COLO668 (cell line): Measurements from ENCODE around the gene MVB12B.

ENCODE experiments used
- DNase-seq: peaks from one replicate; lab custom pipeline; 2025; ENCODE audit not compliant: unreplicated experiment; lab: John Stamatoyannopoulos, UW

Gene MVB12B

DNA sequence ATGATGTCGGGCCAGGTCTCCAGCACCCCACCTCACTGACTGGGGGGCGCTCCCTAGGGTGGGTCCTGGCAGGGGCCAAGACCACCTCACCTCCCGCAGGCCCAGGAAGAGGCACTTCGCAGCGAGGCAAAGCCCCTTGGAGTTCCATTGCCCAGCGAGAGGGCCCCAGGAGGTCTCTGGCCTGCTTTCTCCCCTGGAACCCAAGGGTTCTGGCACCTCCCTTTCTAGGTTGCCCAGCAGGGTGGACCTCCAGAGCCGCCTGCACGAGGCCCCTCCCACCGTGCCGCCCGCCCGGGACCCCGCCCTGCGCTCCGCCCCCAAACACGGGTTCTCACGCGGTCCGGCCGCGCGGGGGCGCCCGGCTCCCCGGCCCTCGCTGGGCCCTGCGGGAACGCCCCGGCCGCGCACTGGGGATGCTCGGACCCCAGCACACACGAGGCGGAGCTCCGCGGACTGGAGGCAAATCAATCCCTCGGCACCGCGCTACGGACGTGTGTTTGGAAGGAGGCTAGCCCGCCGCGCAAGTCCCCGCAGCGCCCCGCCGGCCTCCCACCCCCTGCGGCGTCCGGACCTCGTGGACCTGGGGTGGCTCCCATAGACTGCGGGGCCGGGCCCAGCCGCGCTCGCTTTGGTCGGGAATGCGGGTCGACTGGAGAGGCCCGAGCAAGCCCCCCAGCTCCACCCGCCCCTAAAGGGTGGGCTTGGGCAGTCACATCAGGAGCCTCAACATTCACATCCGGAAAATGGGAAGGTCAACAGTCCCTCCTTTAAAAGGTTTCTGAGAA lies 187.6 kb downstream of the MVB12B start:
- peak; percentile 58 for DNase-seq

DNA sequence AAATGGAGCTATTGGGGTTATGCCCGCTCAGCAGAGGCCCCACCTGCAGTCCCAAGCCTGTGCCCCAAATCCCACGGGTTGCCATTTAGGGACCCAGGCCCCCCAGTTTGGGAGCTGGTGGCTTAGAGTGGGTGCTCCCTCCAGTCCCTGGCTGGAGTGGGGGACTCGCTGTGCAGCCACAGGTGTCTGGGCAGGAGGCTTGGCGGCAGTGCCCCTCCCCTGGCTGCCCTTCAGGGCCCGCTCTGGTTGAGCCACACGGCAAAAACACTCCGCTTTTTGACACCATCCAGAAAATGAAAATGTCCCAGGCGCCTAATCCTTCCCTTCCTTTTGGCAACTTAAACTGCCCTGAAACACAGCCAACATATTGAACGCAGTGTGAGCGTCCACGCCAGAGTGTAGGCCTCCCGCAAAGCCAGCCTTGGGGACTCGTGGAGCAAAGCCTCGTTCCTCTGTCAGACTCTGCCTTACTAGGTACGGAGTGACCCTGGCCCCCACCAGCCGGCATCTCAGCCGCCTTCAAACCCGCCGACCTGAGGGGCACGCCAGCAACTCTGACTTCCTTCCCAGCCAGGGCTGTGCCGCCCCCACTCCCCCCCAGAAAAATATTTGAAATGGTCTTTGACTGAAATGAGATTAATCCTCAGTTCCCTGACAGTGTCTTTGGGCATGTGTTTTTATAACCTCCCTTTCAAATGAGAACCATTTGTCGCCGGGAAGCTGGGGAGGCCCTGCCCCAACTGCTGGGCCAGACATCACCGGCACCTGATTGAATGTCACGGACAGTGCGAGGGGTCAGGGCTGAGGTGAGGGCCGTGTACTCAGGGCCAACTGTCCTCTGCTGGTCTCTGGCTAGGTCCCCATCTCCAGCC lies 188.6 kb downstream of the MVB12B start:
- no peak for DNase-seq

DNA sequence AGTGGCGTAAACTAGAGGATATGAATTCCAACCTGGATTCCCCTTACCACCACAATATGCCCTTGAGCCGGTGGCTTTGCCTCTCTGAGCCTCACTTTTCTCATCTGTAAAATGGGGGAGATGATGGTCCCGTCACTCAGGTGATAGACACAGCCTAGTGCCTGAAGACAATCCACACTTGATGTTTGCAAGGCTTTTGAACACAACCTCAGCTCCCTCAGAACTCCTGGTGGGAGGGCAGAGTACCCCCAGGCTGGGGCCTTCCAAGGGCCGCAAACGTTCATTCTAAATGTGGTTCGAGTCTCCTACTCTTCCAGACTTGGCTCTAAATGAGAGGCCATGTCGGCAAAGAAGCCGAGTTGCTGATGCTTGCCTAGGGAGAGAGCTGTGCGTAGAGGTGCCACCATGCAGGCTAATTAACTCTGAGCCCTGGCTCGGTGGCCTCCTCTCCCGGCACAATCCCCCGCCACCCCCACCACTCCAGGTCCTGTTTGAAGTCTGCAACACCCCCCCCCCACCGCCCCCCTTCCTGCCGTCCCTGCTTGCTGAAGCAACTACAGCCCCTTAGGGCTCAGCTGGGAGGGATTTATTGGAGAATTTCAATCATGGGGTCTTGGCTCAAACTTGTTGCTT lies 189.4 kb downstream of the MVB12B start:
- no peak for DNase-seq

DNA sequence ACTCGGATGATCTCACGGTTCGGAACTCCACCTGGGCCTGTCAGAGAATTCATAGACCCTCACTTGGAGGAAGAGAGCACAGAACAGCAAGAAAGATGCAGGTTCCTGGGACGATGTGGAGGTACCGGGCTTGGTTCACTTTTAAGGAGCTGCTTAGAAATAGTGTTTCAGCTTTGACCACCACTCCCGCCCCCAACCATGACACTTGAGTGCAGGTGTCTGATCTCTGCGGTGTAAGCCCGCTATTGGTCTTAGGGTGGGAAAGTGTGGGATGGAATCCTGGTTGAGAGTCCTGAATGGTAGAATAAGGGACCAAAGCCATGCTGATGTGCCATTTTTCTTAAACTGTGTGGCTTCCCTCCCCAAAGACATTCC lies 189.9 kb downstream of the MVB12B start:
- no peak for DNase-seq

DNA sequence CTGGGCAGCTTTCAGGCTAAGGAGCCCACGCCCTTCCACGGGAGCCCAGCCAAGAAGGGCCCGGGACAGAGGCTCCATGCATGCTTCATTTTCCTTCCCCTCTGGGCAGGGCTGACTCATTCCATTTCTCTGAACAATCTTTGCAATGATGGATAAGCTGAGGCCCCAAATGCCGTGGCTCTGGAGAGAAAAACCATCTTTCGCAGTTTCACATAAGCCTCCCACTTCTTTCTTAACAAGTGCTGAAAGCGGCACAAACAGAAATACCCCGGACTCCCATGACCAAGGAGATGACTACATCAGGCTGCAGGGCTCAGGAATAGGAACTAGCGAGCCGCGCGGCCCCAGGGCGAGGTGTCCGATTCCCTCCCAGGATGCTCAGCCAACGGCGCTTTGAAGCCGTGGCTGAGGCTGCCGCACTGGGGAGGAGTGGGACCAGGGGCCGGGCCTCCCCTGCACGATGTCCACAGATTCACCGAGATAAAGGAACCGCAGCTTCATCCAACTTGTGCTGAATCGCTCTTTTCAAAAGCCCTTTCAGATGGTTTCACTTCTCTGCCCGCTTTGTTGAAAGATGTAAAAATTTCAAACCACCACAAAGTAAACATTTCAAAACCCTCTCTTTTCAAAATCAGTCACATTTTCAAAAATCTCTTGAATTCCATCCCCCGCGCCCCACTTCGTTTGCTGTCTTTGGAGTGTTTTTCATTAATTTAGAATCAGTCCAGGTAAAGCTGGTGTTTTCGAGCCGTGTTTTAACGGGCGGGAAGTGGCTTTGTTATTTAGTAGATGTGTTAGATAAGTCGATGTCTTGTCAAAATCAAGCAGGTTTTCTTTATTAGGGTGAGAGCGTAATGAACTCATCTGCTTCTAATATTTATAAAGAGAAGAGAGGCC lies 190.6 kb downstream of the MVB12B start:
- DNase-seq: peak; percentile 62

DNA sequence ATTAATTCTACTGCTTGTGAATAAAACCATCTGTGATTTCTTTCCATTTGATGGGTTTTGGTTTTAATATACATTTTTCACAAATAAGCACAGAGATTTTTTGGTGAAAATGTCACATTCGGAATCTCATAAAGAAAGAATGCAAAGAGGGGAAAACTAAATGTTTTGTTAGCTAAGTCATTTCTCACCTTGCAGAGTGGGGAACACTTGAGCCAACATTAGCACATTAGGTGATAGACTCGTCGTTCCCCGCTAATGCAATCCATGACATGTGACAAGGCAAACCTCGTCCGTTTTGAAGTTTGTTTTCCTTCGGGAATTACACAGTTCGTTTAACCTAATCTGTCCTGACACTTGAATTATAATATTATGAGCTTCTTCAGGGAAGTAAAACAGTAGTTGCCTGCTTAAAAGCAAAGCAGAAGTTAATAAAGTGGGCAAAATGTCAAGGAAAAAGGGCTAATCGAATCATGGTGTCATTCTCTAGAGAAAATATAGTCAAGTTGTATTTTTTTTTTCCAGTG lies 191.3 kb downstream of the MVB12B start:
- no peak for DNase-seq

DNA sequence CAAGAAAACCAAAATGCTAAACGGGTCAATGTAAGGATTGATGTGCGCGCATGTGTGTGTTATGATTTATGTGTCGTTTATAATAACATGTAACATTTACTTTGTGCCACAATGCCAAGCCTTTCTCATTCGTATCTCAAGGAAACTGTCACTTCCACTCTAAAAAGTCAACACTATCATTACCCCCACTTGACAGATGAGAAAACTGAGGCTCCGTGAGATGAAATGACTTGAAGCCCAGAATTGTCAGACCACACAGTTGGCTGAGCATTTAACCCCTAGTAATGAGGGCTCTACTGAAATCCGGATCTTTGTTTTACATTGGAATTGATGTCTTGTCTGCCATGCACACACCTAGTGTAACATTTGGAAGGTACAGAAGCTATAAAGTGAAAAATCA lies 192.1 kb downstream of the MVB12B start:
- no peak for DNase-seq

DNA sequence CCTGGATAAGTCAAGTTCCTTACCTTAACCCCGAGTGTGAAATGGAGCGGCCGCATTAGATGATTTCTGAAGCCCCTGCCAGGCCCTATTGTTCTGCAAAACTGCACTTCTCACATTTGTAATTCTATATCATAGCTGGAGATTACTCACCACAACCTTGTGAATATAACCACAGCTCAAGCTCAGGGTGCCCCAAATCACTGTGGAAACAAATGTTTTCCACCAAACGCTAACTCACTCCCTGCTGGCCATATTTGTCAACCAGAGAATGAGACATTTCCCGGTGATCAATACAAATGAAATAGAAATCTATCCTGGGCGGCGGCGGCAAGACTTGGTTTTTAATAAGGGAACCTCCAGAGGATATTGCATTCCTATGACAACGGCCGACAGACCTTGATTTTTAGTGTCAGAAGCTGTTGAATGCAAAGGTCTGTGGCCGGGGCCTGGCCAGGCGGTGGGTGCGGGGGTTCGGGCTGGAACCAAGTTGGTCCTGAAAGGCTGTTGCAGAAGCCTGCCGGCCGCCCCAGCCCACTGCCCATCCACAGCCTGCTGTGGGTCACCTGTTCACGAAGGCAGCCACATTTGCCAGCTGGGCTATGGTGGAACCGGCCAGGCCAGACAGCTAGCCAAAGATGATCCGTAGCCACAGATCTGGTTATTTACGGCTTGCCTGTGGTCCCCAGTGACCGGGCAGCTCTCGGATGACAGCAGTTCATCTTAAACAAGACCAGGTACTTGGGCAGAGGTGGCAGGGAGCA lies 193.2 kb downstream of the MVB12B start:
- no peak for DNase-seq

DNA sequence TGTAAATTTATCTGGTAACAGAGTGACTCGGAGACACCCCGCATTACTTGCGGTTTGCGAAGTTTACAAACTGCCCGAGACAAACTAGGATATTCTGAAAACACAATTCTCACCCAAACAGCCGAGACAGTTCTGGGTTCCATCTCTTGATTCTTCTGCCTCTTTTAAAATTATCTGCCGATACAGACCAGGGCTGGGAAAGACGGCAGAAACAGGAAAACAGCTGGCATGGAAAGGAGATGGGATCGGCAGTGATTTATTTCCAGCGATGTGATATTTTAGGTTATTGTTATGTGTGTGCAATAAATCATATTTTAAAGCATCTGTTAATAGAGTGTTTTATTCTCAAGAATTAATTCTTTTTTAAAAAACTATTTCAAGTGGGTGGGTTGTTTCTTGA lies 193.8 kb downstream of the MVB12B start:
- no peak for DNase-seq

DNA sequence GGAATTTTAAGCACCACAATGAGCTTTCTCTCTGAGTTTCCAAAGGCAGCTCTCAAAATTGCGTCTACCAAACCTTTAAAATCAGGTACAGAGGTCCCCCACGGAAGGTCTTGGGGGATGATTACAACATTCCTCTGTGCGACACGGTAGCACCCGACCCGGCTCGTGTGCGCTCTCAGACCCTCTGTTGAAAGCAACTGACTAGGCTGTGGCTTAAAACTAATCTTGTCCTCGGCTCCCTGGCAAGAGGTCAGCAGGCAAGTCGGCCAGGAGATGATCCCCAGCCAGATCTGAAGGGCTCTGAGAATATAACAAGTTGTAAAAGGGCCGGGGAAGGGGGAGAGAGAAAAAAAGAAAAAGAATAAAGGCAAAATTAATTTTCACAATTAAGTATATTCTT lies 194.5 kb downstream of the MVB12B start:
- no peak for DNase-seq

DNA sequence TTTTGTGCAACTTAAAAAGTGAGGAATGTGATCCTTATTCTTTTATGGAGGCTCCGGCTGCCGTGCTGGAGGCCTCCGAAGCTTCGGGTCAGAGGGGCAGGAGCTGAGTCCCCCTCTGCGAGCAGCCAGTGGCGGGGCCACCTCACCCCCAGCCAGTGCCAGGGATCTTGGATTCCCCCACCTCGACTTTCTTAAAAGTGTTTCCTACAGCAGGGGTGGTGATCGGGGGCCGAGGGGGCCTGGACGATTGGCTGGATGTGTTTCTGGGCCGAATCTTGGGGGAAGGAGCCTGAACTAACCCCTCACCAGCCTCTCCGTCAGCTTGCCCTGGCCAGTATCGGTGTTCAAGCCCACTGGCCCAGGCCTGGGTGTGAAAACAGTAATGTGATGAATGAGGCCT lies 194.9 kb downstream of the MVB12B start:
- DNase-seq: no peak

DNA sequence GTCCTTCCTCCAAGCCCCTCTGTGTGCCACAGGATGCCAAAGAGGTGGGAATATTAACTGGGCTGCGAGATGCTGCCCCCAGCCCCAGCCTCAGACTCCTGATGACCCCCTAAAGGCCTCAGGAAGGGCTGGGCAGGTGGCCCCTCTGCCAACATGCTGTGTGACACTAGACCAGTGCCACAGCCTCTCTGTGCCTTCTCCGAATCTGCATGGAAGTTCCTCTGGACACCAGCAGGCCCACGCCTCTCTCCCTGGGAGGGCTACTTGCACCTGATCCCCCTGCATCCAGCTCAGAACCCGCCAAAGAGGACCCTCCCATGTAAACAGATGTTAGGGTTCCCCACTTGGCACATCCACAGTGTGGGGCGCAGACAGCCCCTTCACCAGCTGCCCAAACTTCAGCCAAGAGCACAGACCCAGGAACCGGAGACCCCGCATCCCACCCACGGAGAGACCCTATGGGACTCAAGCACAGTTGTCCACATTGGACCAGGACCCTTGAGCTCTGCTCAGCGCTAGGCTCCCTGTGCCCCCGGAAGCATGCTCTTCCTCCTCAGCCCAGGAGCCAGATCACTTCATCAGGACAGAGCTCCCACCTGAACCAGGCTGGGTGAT lies 195.5 kb downstream of the MVB12B start:
- no peak for DNase-seq

DNA sequence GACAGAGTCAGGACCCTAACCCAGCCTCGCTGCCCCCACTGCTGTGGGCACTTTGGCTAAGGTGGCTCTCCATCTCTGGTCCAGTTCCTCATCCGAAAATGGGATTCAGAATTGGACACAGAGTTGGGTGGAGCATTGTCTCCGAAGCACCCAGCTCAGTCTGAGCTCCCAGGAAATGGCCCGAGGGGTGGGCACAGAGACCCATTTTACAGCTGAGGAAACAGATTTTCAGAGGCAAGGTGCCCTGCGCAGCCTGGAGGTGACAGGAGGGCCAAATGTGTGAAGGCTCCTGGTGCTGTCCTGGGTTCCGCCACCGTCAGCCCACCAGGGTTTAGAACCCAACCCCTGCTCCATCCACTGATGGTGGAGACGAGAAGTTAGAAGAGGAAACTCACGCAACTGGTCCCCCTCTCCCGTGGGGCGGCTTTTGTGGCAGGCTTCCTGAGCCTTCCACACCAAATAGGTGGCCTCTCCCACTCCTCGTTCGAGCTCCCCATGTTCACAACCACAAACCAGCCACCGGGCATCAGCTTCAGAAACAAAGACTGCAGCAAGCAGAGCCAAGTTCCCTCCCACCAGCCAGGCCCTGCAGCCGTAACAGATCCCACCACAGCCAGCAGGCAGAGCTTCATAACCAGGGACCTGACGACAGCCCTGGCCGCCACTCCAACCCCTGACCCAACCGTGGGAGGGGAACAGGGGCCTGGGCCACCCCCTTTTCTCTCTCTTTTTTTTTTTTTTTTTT lies 196.2 kb downstream of the MVB12B start:
- DNase-seq: no peak

DNA sequence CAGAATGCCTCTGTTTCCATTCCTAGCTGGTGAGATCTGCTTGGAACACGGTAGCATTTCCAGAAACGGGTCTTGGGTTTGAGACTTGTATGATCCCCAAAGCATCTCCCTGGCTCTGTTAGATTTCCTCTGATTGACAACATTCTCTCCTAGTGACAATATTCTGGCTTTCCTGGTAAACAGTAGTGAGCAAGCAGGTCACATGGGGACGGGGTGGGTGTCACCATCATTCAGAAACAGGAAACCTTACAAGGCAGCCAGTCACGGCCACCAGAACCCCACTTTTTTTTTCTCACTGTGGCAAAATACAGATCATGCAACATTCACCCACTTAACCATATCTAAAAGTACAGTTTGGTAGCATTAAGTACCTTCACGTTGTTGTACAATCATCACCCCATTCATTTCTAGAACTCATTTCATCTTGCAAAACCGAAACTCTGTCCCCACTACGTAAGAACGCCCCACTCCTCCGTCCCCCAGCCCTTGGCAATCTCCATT lies 197.0 kb downstream of the MVB12B start:
- no peak for DNase-seq

DNA sequence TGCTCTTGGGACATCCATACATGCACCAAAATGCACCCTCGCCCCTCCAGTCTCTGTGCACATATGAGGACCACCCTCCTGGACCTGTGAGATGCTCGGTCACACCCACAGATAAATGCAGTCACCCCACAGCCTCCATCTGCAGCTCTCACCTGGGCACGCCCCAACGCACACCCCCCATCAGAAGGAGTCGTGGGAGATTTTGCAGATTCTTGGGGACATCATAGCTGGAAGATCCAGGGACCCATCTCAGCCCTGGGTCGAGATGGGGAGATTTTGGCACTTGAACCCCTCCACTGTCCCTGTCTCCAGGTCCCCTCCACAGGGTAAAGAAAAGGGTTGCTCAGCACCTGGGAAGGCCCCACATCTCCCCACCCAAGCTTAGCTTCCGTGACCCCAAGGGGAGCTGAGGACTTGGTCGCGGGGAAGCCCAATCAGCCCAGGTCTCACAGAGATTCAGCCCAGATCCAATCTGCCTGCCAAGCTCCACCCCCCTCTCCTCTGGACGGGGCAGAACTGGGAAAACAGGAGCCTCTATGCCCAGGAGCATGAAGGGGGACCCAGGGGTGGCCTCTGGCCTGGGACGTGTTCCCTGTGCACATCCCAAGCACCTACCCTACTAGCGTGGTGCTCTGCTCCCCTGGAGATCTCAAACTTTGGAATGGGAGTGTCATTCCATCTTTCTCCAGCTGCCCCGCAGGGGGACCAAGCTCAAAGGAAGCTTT lies 197.9 kb downstream of the MVB12B start:
- DNase-seq: no peak

DNA sequence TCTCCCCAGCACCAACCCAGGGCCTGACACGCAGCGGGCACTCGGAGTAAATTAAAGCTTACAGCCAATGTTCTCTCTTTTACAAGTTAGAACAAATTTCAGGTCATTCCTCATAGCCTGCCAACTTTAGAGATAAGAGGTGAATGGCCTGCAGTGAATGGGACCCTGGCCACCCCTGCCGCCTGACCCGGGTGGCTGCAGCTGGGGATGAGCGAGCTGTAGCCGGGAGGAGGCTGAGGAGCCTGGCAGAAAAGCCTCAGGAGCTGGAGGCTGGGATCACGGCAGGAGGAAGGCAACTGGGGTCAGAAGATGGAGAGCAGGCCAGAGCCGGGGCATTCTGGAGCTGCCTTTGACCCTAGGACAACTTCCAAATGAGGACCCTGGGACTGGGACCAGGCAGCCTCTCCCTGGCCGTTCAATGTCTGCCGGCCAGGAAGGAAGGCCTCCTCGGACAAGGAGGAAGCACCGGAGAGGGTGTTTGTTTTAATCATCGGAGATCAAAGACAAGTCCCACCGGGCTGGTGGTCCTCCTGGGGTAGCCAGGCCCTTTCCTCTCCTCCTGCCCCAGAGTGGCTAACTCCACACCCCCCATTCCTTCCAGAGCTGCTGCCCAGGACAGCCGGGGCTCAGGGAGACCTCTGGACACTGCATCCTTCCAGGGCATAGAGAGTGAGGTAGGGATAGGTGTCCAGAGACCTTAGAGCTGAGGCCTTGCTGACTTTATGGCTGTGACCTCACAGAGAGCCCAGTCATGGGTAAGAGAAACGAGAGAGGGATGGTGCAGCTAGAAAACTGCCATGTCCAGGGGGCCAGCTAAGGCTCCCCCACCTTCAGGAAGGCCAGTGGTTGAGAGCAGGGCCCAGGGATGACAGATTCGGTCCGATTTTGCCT lies 199.8 kb downstream of the MVB12B start:
- no peak for DNase-seq
